ENCODE measurements around the gene CCN6. TPM values are rescaled to one million over a fixed set of nuclear protein-coding genes. Genes with fewer than 3 reads are reported as not detected.
A peak's percentile ranks its signal among the peaks of the same experiment; 100 is the strongest.

The CCN6 gene
- total RNA-seq, 4 donors from 2014 or later = 0.25 to 7.6 (median 1.0) TPM; not detected in 1

GRCh38 chr6:112030206-112030960 is 23.5 kb upstream of the CCN6 start:
- H3K27ac ChIP-seq = peak overlapping the region; percentile 77
- TF ChIP-seq CTCF (IDR thresholded peaks at IDR 0.05) = no peak
- no peak for TF ChIP-seq POLR2AphosphoS5 (IDR thresholded peaks at IDR 0.05)
- no peak for TF ChIP-seq POLR2A (IDR thresholded peaks at IDR 0.05)
- TF ChIP-seq EP300 (IDR thresholded peaks at IDR 0.05) = no peak
- 74% methylated on average over 7 of the region's 7 CpGs for WGBS
- no peaks in the 10 kb centered on the region for H3K27me3 ChIP-seq
- no peaks in the 10 kb centered on the region for H3K9me3 ChIP-seq
- peaks cover 50% of the 10 kb centered on the region for H3K4me1 ChIP-seq
- no peaks in the 10 kb centered on the region for H3K36me3 ChIP-seq
- H3K4me3 ChIP-seq = no peak overlapping the region
- DNase-seq (ENCODE audit: low spot score in 2 of 2) = no peak

DNA sequence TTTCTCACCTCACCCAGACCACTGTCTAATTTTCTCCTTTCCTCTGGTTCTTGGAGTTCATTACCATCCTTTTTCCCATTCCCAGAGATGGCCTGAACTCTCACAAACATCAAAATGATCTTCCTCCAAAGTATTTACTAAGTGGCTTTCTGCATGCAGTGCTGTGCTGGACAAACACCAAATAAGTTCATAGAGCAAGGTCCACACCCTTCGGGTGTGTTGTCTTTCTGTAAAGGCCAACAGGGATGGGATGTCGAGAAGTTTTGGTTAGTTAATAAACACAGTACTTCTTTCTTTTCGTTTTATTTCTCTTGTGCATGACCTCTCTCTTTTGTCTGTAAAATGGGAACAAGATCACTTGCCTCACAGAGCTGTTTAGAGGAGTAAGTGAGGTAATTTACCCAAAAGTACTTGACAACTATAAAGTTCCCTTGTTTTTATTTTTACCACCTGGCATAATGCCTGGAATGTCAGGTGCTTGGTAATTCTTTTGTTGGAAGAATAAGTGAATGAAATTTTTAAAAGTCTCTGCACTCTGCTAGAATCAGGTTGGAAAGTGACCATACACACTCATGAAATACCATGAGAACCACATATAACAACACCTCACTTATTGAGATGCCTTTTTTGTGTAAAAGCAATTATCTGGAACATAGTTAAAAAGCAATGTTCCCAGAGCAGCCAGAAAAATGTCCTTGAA is 22.8 kb upstream of the CCN6 start:
- TF ChIP-seq POLR2AphosphoS5 (IDR thresholded peaks at IDR 0.05) (no peak), POLR2A (IDR thresholded peaks at IDR 0.05) (no peak), EP300 (IDR thresholded peaks at IDR 0.05) (no peak), CTCF (IDR thresholded peaks at IDR 0.05) (no peak)
- Histone ChIP-seq H3K4me1 (peaks cover 51% of the 10 kb centered on the region), H3K27ac (peak overlapping the region; percentile 77), H3K4me3 (no peak overlapping the region), H3K27me3 (no peaks in the 10 kb centered on the region), H3K36me3 (no peaks in the 10 kb centered on the region), H3K9me3 (no peaks in the 10 kb centered on the region)
- no peak for DNase-seq (ENCODE audit: low spot score in 2 of 2)
- WGBS = 25% methylated on average over 3 of the region's 3 CpGs

GRCh38 chr6:112031960-112032359 is 21.9 kb upstream of the CCN6 start:
- Histone ChIP-seq H3K27me3 (no peaks in the 10 kb centered on the region), H3K27ac (no peak overlapping the region), H3K4me1 (peaks cover 55% of the 10 kb centered on the region), H3K36me3 (no peaks in the 10 kb centered on the region), H3K9me3 (no peaks in the 10 kb centered on the region), H3K4me3 (no peak overlapping the region)
- TF ChIP-seq POLR2AphosphoS5 (IDR thresholded peaks at IDR 0.05) = no peak
- TF ChIP-seq EP300 (IDR thresholded peaks at IDR 0.05) = no peak
- no peak for TF ChIP-seq CTCF (IDR thresholded peaks at IDR 0.05)
- no peak for TF ChIP-seq POLR2A (IDR thresholded peaks at IDR 0.05)
- WGBS = 88% methylated on average over 6 of the region's 6 CpGs
- DNase-seq (ENCODE audit: low spot score in 2 of 2) = no peak

GRCh38 chr6:112032728-112033127 is 21.2 kb upstream of the CCN6 start:
- 77% methylated on average over 6 of the region's 6 CpGs for WGBS
- Histone ChIP-seq H3K27me3 (no peaks in the 10 kb centered on the region), H3K4me1 (peaks cover 58% of the 10 kb centered on the region), H3K27ac (no peak overlapping the region), H3K9me3 (no peaks in the 10 kb centered on the region), H3K4me3 (no peak overlapping the region), H3K36me3 (no peaks in the 10 kb centered on the region)
- DNase-seq (ENCODE audit: low spot score in 2 of 2) = no peak
- no peak for TF ChIP-seq CTCF (IDR thresholded peaks at IDR 0.05)
- no peak for TF ChIP-seq EP300 (IDR thresholded peaks at IDR 0.05)
- no peak for TF ChIP-seq POLR2A (IDR thresholded peaks at IDR 0.05)
- no peak for TF ChIP-seq POLR2AphosphoS5 (IDR thresholded peaks at IDR 0.05)

Data from suprapubic skin (tissue), 4 donors.